HCT116 (cell line): ENCODE measurements around the gene CPA4. TPM values are rescaled to one million over a fixed set of nuclear protein-coding genes. Genes with fewer than 3 reads are reported as not detected.

ENCODE experiments used
- ATAC-seq: fragments of 200-7000 bp; cut with Tn5 transposase; 2 replicates; pipeline ENCODE4 v1.9.1; 2020; ENCODE audit warnings: mild to moderate bottlenecking, moderate library complexity
- BruUV-seq: library from RNA; stranded (reverse); fragments of 400-500 nt; replicated peaks from 2 replicates; lab custom pipeline; 2021; lab: Mats Ljungman, UMichigan
- CTCF ChIA-PET: fragments of 300-600 bp; sonication (Branson Sonifier 250); formaldehyde crosslinking; loops from one replicate; lab custom pipeline; 2021; ENCODE audit warnings: antibody characterized with exemption; lab: Charles Lee
- POLR2A ChIA-PET: fragments of 300-600, 350-600 bp; sonication (Branson Sonifier 250); formaldehyde crosslinking; loops from one replicate; lab custom pipeline; 2021; ENCODE audit warnings: antibody characterized with exemption; lab: Charles Lee
- RAD21 ChIA-PET, 2 experiments: fragments of 300-600 bp; sonication (Branson Sonifier 250); formaldehyde crosslinking; loops; one replicate each; lab custom pipeline; 2023; ENCODE audit warnings: low total read pairs in 2 of 2; ENCODE audit not compliant: uncharacterized antibody in 2 of 2, unreplicated experiment in 2 of 2, low non-redundant PET in 1 of 2; lab: Charles Lee
- DNase-seq: peaks from one replicate; pipeline ENCODE4 v3.0.0-alpha.2; 2010; ENCODE audit warnings: low read depth, low spot score
- H2AFZ ChIP-seq: fragments of 200-600 bp; shearing (Covaris generic), sonication (generic); 2 replicates; pipeline ENCODE4 v1.6.1; 2017; ENCODE audit warnings: low read depth, mixed run types, mixed read lengths, antibody characterized with exemption, low read length; ENCODE audit not compliant: poor library complexity, severe bottlenecking
- H3K27ac ChIP-seq: 2 replicates; pipeline ENCODE4 v1.5.1; 2012; ENCODE audit warnings: low read depth, low read length
- H3K27me3 ChIP-seq: fragments of 200-600 bp; sonication (generic); 2 replicates; pipeline ENCODE4 v1.6.1; 2016; ENCODE audit warnings: mixed run types, low read length, mixed read lengths; ENCODE audit not compliant: insufficient read depth
- H3K36me3 ChIP-seq, 2 experiments: fragments of 200-500 bp in 1 of 2; fragments of 200-600 bp in 1 of 2; sonication (Bioruptor generic) in 1 of 2; sonication (generic) in 1 of 2; 2 replicates each; pipeline versions ENCODE4 v1.5.1 to v1.6.1; 2014 to 2016; ENCODE audit warnings: low read length in 2 of 2, inconsistent platforms in 1 of 2, mixed read lengths in 1 of 2, mixed run types in 1 of 2; ENCODE audit not compliant: insufficient read depth in 2 of 2, control insufficient read depth in 1 of 2
- H3K4me1 ChIP-seq, 2 experiments: fragments of 200-600 bp in 1 of 2; sonication (generic) in 1 of 2; 2 replicates each; pipeline versions ENCODE4 v1.5.1 to v1.6.1; 2012 to 2017; ENCODE audit warnings: low read length in 2 of 2, inconsistent platforms in 1 of 2, mild to moderate bottlenecking in 1 of 2, mixed read lengths in 1 of 2, mixed run types in 1 of 2, moderate library complexity in 1 of 2; ENCODE audit not compliant: insufficient read depth in 2 of 2, control insufficient read depth in 1 of 2
- H3K4me2 ChIP-seq: fragments of 200-600 bp; sonication (generic); 2 replicates; pipeline ENCODE4 v1.6.1; 2017; ENCODE audit warnings: mixed run types, low read length, mixed read lengths
- H3K4me3 ChIP-seq, 2 experiments: fragments of 200-600 bp in 1 of 2; sonication (generic) in 1 of 2; replicated peaks in 1 of 2; 2 replicates each; pipeline ENCODE4 v1.5.1; 2011 to 2016; ENCODE audit warnings: low read length in 2 of 2, control low read depth in 1 of 2, low read depth in 1 of 2, mild to moderate bottlenecking in 1 of 2, mixed read lengths in 1 of 2, mixed run types in 1 of 2
- H3K79me2 ChIP-seq: fragments of 200-600 bp; sonication (generic); 2 replicates; pipeline ENCODE4 v1.6.1; 2017; ENCODE audit warnings: mild to moderate bottlenecking, mixed run types, low read length, moderate library complexity, mixed read lengths; ENCODE audit not compliant: insufficient read depth
- H3K9ac ChIP-seq: fragments of 200-600 bp; sonication (generic); 2 replicates; pipeline ENCODE4 v1.6.1; 2016; ENCODE audit warnings: low read length, mixed read lengths
- H3K9me2 ChIP-seq: fragments of 200-600 bp; sonication (generic), shearing (Covaris generic); 2 replicates; pipeline ENCODE4 v1.6.1; 2017; ENCODE audit warnings: mixed run types, mild to moderate bottlenecking, moderate library complexity; ENCODE audit not compliant: insufficient read depth
- H3K9me3 ChIP-seq, 2 experiments: fragments of 200-500 bp in 1 of 2; fragments of 200-600 bp in 1 of 2; sonication (Bioruptor generic) in 1 of 2; sonication (generic) in 1 of 2; 2 replicates each; pipeline ENCODE4 v1.6.1; 2014 to 2017; ENCODE audit warnings: low read length in 2 of 2, mixed read lengths in 2 of 2, inconsistent platforms in 1 of 2, low read depth in 1 of 2, mild to moderate bottlenecking in 1 of 2, mixed run types in 1 of 2, moderate library complexity in 1 of 2; ENCODE audit not compliant: control insufficient read depth in 1 of 2, insufficient read depth in 1 of 2
- H4K20me1 ChIP-seq: fragments of 200-600 bp; sonication (generic), shearing (Covaris generic); 2 replicates; pipeline ENCODE4 v1.6.1; 2017; ENCODE audit warnings: mixed run types, mild to moderate bottlenecking, moderate library complexity; ENCODE audit not compliant: insufficient read depth
- ATF3 ChIP-seq: IDR thresholded peaks from 2 replicates; pipeline ENCODE4 v1.6.1; 2012
- CEBPB ChIP-seq: IDR thresholded peaks from 2 replicates; pipeline ENCODE4 v1.6.1; 2012; ENCODE audit warnings: low read depth
- EGR1 ChIP-seq: IDR thresholded peaks from 2 replicates; pipeline ENCODE4 v1.6.1; 2012; ENCODE audit warnings: low read depth
- ELF1 ChIP-seq: IDR thresholded peaks from 2 replicates; pipeline ENCODE4 v1.6.1; 2012; ENCODE audit warnings: low read depth, borderline replicate concordance
- EZH2 ChIP-seq: fragments of 200-600 bp; sonication (generic); IDR thresholded peaks from 2 replicates; pipeline ENCODE4 v1.6.1; 2017; ENCODE audit warnings: antibody characterized with exemption, mixed run types
- JUND ChIP-seq: IDR thresholded peaks from 2 replicates; pipeline ENCODE4 v1.6.1; 2012
- MAX ChIP-seq: IDR thresholded peaks from 2 replicates; pipeline ENCODE4 v1.6.1; 2012
- POLR2A ChIP-seq: IDR thresholded peaks from 2 replicates; pipeline ENCODE4 v1.7.0; 2011; ENCODE audit warnings: borderline replicate concordance; ENCODE audit not compliant: insufficient read depth, insufficient read length; ENCODE audit errors: extremely low read depth
- POLR2AphosphoS5 ChIP-seq: IDR thresholded peaks from 2 replicates; pipeline ENCODE4 v1.6.1; 2011; ENCODE audit warnings: mild to moderate bottlenecking, low read depth, low read length, moderate library complexity
- SIN3A ChIP-seq: IDR thresholded peaks from 2 replicates; pipeline ENCODE4 v1.6.1; 2012; ENCODE audit warnings: low read depth
- SP1 ChIP-seq: IDR thresholded peaks from 2 replicates; pipeline ENCODE4 v1.6.1; 2012; ENCODE audit warnings: low read depth
- TCF7L2 ChIP-seq: IDR thresholded peaks from 2 replicates; pipeline ENCODE4 v1.7.0; 2011; ENCODE audit warnings: borderline replicate concordance, inconsistent platforms; ENCODE audit not compliant: insufficient read depth, insufficient read length; ENCODE audit errors: extremely low read depth
- YY1 ChIP-seq: IDR thresholded peaks from 2 replicates; pipeline ENCODE4 v1.6.1; 2011; ENCODE audit warnings: low read length, low read depth, moderate library complexity, mild to moderate bottlenecking; ENCODE audit not compliant: insufficient replicate concordance; ENCODE audit errors: extremely low read depth
- ZNF274 ChIP-seq: fragments of 200-500 bp; sonication (Bioruptor generic); IDR thresholded peaks from 2 replicates; pipeline ENCODE4 v1.6.1; 2014; ENCODE audit warnings: mild to moderate bottlenecking, low read depth, low read length, inconsistent platforms
- intact Hi-C: fragments of 100-400 bp; cut with micrococcal nuclease; formaldehyde crosslinking; loops from 2 replicates; pipeline ENCODE4 v1.10.0; 2022
- total RNA-seq: library from RNA; stranded (reverse); gene quantifications from one replicate; pipeline ENCODE4 v1.2.1, GENCODE V29; 2021; ENCODE audit not compliant: unreplicated experiment

The CPA4 gene
- total RNA-seq, 1 experiment from 2014 or later: 38.7 TPM

GRCh38 chr7:130279906-130280305 is 13.1 kb upstream of the CPA4 start:
- Histone ChIP-seq H3K36me3 (no peaks in the 10 kb centered on the region), H3K27ac (no peak overlapping the region), H3K9me2 (no peaks in the 10 kb centered on the region), H3K9me3 (no peaks in the 10 kb centered on the region), H3K4me3 (no peak overlapping the region), H3K4me1 (peaks cover 0 to 7% of the 10 kb centered on the region in 2 experiments; a peak in 1 of 4 replicates), H3K27me3 (no peaks in the 10 kb centered on the region), H3K79me2 (no peaks in the 10 kb centered on the region), H3K9ac (no peak overlapping the region), H2AFZ (no peak overlapping the region), H4K20me1 (no peaks in the 10 kb centered on the region), H3K4me2 (no peak overlapping the region)
- CTCF ChIA-PET: no interaction called here
- POLR2A ChIA-PET: no interaction called here
- DNase-seq (no peak), ATAC-seq (no peak)
- intact Hi-C loops: loop anchor here (1.0 to 10.0 kb wide), 2 partner anchors 17 to 205 kb away; no protein-coding TSS in a partner anchor
- no TSS peak for BruUV-seq
- RAD21 ChIA-PET: no interaction called here
- TF ChIP-seq SP1 (no peak), ZNF274 (no peak), ATF3 (no peak), POLR2AphosphoS5 (no peak), YY1 (no peak), ELF1 (no peak), EGR1 (no peak), POLR2A (no peak), EZH2 (no peak), CEBPB (no peak), SIN3A (no peak), TCF7L2 (no peak), JUND (no peak), MAX (no peak)
